M059J (cell line): Measurements from ENCODE around the gene GSPT2. TPM values are rescaled to one million over a fixed set of nuclear protein-coding genes. Genes with fewer than 3 reads are reported as not detected.
A peak's percentile ranks its signal among the peaks of the same experiment; 100 is the strongest.
"Not testable (repeated sequence)": the region's sequence is repeated elsewhere in the genome, so short reads cannot be mapped to it uniquely, and the experiment has no call there.

Source experiments
- DNase-seq: peaks from one replicate; pipeline ENCODE4 v3.0.0-alpha.2; 2012; ENCODE audit warnings: low read depth
- total RNA-seq: library from RNA; depleted of rRNA; stranded (reverse); fragments of >200 nt; shearing (Covaris generic); gene quantifications from 2 replicates; pipeline ENCODE4 v1.2.3, GENCODE V29; 2014; rRNA removed

Gene GSPT2
- 8.3 and 8.8 TPM in 2 replicates for total RNA-seq

DNA sequence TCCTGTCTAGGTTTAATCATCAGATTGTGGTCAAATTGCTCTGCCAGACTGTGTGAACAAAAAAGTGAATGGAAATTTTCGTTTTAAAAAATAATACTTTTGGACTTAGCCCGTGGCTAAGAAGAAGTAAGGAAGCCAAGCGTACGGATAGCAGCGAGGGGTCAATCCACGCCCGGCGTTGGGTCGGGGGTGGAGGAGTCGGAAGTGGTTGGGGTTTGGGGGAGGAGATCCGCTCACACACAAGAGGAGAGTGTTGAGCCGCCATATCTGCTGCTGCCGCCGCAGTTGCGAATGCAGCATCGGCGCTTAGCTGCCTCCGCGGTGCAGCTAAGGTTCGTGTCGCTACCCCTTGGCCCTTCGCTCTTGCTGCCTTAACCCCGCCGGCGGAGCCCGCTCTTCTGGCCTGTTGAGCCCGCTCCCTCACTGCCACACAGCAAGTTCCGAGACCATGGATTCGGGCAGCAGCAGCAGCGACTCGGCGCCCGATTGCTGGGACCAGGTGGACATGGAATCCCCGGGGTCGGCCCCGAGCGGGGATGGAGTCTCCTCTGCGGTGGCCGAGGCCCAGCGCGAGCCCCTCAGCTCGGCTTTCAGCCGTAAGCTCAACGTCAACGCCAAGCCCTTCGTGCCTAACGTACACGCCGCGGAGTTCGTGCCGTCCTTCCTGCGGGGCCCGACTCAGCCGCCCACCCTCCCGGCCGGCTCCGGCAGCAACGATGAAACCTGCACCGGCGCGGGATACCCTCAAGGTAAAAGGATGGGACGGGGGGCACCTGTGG lies at the start of gene GSPT2:
Gene GSPT2, plus strand, starts transcription at position 264 of the 779 bp plus-strand sequence. Its CDS starts 185 bp downstream, at position 449.
- peak; percentile 73 for DNase-seq

DNA sequence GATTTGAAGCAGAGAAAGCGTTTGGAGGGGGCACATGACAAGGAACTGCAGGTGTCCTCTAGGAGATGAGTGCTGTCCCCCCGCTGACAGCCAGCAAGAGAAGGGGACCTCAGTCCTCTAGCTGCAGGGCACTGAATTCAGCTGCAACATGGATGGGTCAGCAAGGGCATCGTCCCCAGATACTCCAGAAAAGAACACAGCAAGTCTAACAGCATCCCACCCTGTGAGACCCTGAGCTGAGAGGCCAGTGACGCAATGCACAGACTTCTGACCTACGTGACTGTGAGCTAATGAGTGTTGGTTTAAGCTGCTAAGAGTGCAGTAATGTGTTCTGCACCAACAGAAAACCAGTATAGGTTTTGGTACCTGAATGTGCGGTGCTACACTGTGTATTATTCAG lies 49.0 kb upstream of the GSPT2 start:
- DNase-seq = no peak

DNA sequence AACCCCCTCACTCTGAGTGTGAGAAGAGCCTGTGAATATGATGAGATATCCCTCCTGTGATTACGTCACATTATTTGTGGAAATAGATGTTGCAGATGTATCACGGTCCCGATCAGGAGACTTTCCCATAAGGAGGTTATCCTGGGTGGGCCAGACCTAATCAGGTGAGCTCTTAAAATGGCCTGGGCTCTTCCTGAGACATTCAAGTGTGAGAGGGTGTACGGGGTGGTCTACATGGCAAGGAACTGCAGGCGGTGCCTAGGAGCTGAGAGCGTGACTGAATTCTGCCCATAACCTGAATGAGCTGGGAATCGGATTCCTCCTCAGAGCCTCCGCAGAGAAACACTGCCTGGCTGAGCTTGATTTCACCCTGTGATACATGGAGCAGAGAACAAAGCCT lies 45.8 kb upstream of the GSPT2 start:
- no peak for DNase-seq

DNA sequence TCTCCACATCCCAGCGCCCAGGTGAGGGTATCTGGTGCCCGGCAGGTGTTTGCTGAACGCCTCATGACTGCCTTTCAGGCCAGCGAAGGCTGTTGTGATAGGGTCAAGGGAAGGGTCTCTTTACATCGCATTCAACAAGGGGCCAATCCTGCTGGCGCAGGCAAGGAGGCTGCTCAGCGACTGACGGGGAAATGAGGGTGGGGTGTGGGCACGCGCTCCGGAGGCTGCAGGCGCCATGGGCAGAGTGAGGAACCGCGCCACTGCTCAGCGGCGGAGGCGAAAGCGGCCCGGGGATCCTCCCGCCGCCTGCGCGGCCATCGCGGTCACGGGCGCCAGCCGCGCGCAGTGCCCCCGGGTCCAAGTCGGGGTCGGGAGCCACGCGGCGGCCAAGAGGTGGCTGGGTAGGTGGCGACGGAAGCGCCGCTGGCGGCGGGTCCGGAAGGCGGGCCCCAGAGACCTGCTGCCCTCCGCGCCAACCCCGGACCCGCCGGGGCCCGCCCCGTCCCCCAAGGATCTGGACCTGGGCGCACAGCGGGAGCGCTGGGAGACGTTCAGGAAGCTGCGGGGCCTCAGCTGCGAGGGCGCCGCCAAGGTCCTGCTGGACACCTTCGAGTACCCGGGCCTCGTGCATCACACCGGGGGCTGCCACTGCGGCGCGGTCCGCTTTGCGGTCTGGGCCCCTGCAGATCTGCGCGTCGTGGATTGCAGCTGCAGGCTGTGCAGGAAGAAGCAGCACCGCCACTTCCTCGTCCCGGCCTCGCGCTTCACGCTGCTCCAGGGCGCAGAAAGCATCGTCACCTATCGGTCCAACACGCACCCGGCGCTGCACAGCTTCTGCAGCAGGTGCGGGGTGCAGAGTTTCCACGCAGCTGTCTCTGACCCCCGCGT lies 32.7 kb upstream of the GSPT2 start, which contains the start of gene CENPVL1:
Gene CENPVL1, plus strand, starts transcription at position 236 of the 888 bp plus-strand sequence. Its CDS starts 0 bp downstream, at position 236.
- not testable (repeated sequence) for DNase-seq

DNA sequence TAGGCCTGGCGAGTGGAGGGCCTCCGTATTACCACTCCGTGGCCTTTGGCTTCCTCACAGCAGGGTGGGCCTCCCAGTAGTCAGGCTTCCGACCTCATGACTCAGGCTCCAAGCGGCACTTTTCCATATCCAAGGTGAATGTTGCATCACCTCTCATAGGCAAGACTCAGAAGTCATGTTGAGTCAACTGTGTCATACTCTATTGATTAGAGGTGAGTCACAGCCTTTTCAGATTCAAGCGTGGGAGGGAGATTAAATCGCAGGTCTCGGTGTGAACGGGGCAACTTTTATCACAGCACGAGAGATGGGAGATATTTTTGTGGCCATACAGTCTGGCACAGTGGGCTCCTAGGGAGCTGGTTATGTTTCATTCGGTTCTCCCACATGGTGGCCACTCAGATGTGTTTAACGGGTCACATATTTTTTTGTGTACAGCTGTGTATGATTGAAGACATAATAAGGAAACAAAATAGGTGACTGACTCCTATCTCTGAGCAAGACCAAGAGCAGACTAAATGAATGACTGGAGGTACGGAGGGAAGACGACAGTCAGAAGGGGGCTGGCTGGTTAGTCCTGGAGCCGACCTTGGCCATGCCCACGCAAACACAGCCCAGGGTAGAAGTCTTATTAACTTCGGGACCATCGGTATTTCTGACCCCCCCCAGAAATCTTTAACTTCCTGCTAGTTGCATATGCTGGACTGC lies 30.1 kb upstream of the GSPT2 start:
- not testable (repeated sequence) for DNase-seq

DNA sequence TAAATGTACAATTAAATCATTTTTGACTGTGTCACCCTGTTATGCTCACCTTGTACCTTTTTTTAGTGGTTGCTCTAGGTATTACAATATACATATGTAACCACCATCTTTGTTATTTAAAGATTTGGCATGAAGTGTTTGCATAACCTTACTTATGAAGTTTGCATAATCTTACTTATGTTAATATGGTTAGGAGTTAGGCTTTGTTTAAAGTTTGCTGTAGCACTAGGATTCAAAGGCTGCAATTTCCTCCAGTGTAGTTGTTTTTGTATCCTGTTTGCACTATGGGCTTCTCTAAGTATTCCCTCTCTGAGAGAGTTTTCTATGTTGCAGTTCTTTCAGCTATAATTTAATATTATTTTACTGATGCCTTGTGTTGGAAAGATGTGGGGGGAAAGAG lies 15.0 kb upstream of the GSPT2 start:
- DNase-seq = no peak

DNA sequence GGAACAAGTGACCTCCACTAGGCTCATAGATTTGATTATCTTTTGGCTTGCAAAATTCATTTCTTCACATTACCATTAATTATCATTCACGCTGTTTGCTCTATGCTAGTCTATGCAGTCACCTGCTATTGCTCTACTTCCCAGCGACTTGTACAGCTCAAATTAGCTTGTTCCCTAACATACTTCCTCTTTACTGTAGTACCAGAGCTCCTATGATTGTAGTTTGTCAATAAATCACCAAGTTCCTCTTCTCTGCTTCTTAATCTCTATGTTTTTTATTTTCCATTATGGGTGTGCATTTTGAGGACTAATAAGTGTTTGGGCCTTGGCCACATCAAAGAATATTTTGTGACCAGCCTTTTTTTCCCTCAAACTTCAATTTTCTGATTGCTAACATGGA lies 6.2 kb upstream of the GSPT2 start:
- no peak for DNase-seq

DNA sequence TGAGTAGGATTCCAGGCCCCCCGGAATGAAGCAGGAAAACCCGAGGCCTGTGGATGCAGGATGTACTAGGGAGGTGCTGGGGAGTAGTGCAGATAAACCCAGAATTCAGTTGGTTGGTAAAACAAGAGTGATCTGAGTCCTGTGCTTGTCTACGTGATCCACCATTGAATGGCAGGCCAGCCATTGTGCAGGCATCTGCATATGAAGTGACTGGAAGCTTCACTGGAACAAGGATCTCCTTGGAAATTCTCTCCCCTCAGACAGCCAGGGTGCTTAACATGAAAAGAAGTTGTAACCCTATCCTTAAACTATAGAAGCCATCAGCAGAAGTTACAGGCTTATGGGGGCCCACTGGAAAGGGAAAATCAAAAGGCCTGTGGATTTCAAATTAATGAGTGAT lies 656 bp upstream of the GSPT2 start:
- no peak for DNase-seq

DNA sequence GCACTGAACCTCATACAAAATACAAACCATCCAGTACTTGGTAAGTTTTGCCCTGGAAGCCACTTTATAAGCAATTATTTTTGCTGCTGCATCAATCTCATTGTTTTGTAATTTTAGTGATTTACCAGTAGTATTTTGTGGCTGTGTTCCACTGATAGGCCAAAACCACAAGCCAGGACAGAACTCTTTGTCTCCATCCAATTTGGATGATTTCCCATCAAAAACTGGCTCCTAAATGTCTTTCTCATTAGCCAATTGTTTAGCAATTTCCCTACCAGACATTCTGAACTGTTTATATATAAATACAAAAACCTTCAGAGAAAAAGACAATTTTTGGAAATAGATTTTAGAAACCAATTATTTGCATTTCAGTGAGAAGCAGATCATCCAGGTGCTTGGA lies 4.4 kb downstream of the GSPT2 start:
- DNase-seq = peak; percentile 6

DNA sequence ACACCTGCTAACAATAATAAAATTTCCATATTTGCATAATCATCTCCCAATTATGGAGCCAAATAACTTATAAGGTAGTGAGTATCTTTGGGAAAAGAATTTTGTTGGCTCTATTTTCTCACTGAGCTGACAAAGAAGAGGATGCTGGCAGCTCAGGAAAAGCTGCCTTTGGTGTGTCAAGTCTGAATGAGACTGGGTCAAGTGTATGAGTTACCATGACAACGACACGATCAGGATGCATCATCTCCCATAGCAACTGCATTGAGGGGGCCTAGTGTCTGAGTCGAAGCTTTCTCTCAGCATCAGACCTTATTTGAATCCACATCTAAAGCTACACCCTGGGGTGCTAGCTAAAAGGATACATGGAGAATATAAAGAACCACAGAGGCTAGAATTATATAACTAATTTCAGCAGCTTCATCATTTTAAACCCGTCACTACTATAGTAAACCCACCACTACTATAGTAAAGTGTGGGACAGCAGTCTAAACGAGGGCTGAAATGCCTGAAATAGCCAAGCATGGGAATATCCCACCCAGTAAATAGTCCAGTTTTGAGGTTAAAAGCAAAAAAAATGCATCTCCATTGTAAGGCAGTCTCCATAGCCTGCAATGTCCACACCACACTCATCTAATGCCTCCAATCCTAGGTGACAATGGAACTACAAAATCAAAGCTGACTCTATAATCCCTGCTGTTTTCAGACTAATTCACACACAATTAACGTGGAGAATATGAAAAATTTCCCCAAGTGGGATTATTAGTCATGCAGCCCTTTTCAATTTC lies 16.0 kb downstream of the GSPT2 start:
- DNase-seq = peak; percentile 2

DNA sequence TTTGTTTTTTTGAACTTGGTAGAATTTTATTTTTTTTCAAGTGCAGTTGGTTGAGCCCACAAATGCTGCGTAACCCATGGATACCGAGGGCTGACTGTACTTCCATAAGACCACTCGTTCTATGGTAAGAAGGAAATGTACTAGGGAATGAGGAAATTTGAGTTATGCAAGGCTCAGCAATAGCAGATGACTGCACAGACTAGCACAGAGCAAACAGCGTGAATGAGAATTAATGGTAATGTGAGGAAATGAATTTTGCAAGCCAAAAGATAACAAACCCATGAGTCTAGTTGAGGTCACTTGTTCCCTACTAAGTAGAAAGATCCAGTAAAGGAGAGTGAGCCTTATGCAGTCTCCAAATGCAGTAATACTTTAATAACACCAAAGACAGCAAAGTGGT lies 17.4 kb downstream of the GSPT2 start:
- no peak for DNase-seq

DNA sequence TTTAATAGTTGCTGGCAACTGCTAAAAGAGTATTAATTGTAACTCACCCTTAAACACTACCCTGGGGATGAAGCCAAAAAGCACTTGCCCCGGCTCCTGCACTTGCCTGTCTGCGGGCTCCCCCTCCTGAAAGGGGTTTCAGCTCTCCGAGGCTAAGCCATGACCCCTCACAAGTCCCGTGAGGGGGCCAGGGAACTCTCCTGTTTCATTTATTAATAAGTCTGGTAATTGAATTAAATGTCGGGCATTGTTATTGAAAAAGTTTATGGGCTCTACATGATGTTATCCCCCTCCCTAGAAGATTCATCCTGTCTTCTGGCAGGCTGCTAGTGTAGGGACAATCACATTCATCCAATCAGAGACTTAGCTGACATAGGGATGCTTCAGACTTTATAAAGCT lies 23.3 kb downstream of the GSPT2 start:
- no peak for DNase-seq

DNA sequence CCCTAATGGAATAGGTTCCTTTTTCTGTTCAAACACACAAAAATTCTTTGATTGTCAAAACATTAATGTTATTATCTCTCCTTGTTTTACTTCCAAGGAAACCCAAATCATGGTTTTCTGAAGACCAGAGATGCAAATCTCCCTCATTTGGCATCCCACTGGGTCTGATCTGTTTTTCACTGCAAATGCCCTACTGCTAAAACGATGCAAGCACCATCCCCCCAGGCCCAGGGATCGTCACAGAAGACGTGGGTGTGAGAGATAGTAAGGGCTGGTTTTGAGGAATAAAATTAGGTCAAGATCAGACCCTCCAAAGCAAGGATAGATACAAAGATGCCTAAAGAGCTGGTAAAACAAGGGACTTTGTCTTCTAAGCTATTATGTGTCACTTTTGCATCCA lies 33.6 kb downstream of the GSPT2 start:
- no peak for DNase-seq

DNA sequence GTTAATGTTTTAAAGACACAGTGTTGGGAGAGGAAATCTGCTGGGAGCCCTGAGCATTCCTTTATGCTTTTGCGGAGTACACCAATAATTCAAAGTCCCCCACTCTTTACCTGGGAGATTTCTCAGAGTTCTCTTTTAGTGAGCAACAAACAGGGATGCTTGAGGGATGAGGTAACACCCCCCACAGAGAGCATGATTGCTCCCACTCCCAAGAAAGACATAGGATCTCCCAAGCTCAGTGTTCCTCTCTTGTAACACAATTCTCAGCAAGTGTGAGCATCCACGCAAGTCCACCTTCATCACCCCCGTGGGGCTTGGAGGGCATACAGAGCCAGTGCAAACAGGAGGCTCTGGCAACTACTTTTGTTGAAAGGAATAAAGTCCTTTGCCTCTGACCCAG lies 36.1 kb downstream of the GSPT2 start:
- no peak for DNase-seq

DNA sequence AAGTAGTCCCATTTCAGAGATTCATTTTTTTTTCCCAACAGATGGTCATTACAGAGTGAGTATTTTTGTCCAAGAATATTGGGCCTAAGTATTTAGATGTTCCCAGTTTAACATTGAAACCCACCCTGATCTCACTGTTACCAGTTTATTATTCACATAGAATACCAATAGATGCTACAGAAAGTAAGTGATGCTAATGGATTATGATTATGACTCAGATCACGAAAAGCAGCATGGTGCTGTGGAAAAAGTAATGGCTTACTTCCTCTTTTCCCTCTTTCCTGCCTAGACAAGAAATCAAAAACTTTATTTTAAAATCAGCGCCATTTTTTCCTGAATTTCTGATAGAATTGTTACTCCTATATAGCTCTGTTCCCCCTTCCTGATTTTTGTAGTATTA lies 51.9 kb downstream of the GSPT2 start:
- no peak for DNase-seq

Other genes starting within 250 kb of the GSPT2 start
- 3.6 and 4.1 TPM in 2 replicates for gene NUDT11, start 246.8 kb upstream of the GSPT2 start, total RNA-seq
- gene CENPVL3, start 124.5 kb upstream of the GSPT2 start, total RNA-seq = not detected in 2 replicates
- gene CENPVL2, start 60.6 kb upstream of the GSPT2 start, total RNA-seq = not detected in 2 replicates
- not detected in 2 replicates for gene CENPVL1, start 32.9 kb upstream of the GSPT2 start, total RNA-seq
- 387 and 524 TPM in 2 replicates for gene MAGED1, start 150.2 kb downstream of the GSPT2 start, total RNA-seq